Lung microvascular endothelial cell (primary cell): Measurements from ENCODE around the gene FHAD1. TPM values are rescaled to one million over a fixed set of nuclear protein-coding genes. Genes with fewer than 3 reads are reported as not detected.

ENCODE experiments used
- DNase-seq, 2 donors: peaks; one replicate each; pipeline versions ENCODE4 v3.0.0 to v3.0.0-alpha.2; 2010; ENCODE audit warnings: low read depth in 2 of 2
- total RNA-seq: library from RNA; depleted of rRNA; stranded (reverse); fragments of >200 nt; gene quantifications from 2 replicates; pipeline ENCODE4 v1.2.1, GENCODE V29; 2014

Gene FHAD1
- total RNA-seq, 1 donor from 2014 or later, result not detected

DNA sequence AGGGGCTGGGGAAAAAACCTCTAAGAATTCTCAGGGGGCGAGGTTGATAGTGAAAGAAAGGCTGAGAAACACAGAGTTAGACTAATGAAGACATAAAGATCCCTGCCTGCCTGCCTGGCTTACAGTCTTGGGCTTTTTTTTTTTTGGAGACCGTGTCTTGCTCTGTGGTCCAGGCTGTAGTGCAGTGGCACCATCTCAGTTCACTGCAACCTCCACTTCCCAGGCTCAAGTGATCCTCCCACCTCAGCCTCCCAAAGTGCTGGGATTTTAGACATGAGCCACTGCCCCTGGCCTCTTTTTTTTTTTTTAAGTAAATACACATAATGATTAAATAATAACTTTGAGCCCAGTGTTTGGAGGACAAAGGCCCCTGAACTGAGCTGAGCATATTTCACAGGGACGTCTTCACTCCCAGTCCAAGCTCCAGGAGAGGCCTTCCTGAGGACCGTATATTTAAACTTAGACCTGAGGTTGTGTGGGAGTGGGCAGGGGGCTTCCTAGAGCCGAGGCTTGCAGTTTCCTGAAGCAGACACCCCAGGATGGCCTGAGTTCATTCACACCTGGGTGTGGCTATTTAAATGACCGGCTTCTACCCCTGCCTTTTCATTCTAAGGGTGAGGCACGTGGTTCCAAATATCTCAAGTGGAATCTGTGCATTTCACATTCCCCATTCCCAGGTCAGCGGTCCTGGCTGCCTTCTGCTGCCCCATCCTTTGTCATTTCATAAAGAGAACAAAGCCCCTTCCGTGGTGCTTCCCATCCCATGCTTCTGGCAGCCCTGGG is 146.6 kb downstream of the FHAD1 start:
- no peak for DNase-seq

DNA sequence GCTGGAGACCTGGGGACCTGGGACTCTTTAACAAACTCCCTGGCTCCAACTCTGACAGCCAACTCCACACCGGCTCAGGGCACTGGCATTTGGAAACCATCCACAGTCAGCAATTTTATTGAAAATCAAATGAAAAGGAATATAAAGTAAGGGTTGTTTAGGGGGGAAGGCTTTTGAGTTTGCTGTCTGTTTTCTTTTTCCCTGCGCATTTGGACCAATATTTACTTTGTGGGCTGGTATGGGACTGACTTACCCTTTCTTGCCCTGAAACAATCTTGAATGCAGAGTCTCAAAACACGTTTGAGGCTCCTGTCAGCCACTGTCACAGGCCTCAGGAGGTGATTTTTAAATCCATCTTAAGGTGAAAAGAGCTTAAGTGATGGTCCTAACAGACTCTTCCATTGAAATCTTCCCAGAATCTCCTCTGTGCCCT is 147.3 kb downstream of the FHAD1 start:
- DNase-seq, result no peak

DNA sequence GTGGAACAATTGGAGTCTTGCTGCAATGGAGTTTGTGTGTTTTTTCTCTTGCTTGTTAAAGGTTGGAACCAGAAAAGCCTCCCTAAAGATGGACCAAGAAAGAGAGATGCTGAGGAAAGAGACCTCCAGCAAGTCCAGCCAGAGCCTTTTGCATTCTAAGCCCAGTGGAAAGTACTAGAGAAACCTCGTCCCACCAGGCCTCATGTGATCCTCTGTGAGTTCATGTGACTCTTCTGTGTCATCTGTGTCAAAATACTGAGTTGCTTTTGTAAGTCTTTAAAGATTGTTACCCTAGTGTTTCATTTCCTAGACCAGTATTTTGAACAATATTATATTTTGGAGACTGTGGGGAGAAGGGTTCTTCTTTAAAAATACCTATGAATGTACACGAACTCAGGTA is 150.2 kb downstream of the FHAD1 start:
- DNase-seq, result no peak

DNA sequence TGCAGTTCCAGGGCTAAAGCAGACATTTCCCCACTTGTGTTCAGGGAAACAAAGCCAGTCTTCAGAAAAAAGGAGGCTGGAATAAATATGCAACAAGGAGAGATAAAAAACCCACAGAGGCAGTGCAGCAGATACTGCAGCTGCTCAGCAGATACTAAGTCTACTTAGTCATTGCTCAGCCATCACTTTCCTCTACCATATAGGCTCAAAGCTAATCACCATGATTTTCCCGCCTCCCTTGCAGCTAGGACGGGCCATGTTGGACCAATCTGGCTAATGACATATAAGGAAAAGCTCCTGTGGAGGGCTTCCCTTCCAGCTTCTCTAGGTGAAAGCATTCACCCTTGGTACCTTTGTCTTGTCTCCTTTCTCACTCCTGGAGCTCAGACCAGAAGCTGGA is 152.7 kb downstream of the FHAD1 start:
- DNase-seq, result no peak

DNA sequence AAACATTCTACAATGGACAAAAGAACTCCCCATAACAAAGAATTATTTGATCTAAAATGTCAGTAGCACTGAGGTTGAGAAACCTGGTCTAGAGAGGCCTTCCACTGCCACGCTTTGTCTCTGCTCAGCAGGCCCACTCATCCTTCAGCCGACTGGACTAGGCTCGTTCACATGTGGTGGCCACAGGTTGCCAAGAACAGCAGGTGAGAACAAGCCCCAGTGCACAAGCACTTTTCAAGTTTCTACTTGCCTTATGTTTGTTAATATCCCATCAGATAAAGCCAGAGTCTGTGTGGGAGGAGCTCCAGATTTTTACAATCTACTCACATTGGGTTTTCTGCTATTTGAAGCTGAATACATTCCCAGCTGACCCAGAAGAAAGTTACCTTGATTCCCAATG is 153.6 kb downstream of the FHAD1 start:
- DNase-seq, result no peak

DNA sequence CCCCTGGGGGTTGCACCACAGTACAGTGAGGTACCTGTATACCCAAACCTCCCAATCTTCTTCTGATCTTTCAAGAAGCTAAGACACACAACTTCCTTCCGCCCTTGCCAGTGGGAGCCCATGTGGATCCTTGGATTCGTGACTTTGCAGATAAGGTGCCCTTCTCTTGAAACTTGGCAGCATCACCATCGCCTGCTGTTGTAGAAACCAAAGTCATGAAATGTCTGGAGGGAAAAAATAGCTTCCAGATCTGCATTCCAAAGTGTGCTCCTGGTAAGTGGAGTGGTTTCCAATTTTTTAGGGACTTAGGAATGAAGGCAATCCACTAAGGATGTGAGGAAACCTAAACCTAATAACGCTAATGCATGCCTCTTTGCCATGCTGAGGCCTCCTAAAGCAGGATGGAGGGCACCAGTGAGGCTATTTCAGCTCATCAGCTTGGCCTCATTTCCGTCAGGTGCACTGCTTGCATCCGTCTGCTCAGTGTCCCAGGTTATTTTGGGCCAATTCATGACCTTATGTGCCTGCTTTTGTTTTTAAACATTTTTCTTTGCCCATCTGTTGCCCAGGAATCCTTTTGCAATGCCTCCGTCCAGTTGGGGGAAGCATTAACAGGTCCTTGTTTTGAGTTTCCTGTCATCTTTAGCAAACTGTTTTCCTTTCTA is 154.5 kb downstream of the FHAD1 start:
- DNase-seq, result peak in 1 of 2 donors; percentile 55

DNA sequence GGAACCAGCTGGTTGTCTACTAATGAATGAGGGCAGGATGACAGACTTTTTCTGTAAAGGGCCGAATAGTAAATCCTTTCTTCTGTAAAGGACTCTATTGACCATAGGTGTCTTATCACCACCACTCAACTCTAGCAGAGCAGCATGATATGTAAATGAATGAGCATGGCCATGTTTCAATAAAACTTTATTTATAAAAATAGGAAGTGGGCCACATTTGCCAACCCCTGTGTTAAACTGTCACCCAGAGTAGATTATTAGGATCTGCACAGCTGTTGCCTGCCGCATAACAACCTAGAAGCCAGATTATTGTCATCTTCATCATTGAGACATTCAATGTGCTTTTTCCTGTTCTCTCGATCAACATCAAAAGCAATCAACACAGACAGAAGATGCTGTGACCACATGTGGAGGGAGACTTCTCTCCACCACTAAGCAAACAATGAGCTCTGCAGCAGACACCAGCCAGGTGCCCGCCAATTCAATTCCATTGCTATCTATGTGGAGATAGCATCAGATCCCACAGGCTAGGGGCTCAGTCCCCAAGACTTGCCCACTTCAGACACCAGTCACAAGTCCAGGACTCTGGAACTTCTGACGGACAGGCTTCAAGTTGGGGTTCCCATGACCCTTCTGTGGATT is 155.9 kb downstream of the FHAD1 start:
- DNase-seq, result no peak

DNA sequence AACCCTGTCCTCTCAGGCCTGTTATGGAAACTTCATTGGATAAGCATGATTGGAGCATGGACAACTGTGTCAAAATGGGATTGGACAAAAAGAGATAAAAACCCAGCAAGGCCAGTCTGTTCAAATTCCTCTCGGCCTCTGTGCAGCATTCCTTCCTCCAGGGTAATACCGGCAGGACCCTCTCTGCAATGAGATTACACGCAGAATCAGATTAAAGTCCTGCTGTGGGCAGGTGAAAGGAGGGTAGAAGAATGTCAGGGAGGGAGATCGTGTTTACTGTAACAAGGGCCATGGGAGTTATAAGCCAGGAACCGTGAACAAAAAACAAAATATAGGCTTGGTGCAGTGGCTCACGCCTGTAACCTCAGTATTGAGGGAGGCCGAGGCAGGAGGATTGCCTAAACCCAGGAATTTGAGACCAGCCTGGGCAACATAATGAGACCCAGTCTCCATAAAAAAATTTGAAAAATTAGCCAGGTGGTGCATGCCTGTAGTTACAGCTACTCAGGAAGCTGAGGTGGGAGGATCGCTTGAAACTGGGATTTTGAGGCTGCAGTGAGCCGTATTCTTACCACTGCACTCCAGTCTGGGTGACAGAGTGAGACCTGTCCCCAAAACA is 157.0 kb downstream of the FHAD1 start:
- DNase-seq, result no peak

DNA sequence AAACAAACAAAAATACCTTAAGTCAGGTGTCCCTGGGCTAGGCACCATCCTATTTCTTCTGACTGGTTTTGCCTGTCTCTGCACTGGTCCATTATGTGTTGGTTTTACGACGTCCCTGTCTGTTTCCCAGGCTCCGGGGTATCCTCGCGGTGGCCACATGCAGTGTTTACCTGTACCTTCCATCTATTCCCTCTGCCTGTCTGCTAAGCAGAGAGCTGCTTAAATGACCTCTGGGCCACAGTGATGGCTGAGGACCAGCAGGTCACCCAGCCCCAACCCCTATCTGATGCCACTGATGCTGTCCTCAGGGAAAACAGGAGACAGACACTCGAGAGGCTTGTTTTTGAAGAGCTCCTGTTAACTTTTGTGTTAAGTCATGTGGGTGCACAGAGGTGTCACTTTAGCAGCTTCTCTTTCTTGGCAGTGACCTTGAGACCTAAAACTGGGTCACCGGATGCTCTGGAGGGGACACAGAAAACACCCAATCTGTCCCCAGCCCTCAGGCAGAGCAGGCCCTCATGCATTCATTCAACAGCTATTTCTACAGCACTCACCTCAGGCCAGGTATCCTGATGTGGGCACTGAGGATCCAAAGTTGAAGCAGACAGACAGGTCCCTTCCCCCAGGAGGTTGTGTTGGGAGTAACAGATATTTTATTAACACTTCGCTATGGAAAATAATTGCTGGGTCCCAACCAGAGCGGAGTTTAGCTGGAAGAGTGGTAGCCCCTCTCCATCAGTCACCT is 158.3 kb downstream of the FHAD1 start:
- no peak for DNase-seq

DNA sequence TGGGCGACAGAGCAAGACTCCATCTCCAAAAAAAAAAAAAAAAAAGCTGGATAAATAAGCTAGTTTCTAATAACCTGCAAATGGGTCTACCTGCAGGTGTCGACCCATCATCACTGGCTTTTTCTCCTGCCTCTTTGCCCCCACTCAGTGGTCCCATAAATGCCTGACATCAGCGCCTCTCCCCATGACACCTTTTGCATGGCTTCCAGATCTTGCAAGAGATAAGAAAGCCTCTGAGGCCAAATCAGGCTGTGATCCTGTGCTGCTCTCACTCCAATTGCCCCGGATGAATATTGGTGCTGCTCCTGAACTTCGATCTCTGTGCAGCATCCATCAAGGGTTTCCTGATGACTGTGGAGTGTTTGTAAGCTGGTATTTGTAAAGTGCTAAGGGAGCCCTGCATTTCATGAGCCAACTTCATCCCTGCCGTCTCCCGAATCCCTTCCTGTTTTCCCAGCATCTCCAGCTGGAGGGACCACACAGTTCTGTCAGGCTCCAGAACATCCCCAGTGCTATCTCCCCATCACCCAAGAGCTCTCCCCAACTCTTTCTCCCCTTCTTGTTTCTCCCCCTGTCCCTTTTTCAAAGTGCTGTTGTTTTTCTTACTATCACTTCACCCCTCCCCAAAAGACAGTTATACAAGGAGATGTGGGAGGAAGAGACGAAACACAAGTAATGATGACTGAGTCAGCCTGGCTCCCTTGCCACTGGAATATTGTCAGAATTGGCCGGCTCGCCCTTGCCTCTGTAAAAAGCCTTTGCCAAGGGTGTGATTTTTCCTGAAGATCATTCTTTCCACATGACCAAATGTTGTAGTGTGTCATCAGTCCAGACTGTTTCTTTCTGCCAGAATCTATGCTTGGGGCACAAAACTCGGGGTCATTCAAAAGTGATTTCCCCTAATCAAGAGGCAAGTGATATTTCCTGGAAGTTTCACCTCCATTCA is 159.9 kb downstream of the FHAD1 start:
- DNase-seq, result peak; percentile 28 to 57

DNA sequence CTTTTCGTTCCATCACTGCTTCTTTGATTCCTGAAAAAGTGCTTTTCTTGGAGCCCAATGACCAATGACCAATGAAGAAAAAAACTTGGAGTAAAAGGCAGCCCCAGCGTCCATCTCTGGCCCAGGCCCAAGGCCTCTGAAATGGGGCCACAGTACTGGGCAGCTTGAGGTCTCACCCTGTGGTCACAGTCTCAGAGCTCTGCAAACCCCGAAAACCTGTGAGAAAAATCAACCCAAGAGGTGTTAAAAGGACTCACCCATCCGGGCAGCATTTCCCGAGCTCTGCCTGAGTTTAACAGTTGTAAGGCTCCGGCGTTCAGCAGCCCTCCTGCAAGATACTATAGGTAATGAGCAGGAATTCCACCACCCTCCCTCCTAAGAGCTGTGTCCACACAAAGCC is 160.6 kb downstream of the FHAD1 start:
- no peak for DNase-seq

DNA sequence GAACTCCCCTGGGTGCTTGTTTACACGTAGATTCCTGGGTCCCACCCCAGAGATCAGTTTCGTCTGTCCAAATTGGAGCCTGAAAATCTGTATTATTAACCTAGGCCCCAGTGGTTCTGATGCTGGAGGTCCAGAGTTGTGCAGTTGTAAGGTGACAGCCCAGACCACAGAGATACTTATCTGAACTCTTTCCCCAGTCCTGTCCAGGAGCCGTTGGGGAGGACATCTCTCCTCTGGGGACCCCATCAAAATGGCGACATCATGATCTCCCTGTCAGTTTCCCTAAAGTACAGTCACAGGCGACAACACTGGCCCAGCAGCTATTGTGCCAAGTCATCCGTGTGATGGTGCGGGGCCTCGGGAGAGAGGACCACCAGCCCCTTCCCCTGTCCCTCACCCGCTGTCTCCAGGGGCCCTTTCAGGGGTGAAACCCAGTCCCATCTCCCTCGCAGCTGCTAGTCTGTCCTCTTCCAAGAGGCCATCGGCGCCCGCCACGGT is 161.9 kb downstream of the FHAD1 start:
- DNase-seq, result no peak

DNA sequence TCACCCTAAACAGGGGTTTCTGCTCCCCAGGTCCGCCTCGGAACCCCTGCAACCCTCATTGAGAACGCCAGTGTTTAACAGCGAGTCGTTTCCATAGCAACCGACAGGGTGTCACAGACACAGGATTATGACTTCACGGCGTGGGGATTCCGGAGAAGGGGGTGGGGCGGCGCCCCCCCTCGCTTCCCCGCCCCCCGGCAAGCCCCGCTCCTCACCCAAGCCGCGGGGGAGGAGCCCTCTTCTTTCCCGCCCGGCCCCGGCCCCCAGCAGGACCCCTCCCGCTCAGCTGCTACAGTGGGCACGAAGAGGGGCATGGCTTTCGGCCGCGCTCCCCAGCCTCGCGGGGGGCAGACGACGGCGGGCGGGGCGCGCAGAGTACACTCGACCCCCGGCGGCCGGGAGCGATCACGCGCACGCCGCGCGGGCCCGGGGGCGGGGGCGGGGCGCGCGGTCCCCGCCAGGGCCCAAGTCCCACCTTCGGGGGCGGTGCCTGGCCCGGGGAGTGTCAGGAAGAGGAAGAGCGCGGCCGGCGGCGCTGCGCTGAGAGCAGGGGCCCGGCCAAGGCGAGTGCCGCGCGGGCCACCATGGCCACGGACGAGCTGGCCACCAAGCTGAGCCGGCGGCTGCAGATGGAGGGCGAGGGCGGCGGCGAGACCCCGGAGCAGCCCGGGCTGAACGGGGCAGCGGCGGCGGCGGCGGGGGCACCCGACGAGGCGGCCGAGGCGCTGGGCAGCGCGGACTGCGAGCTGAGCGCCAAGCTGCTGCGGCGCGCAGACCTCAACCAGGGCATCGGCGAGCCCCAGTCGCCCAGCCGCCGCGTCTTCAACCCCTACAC is 162.6 kb downstream of the FHAD1 start, which contains the start of gene EFHD2:
TSS of gene EFHD2 (plus strand) at position 501 of the 835 bp plus-strand sequence. CDS start at position 585, 84 bp downstream.
- DNase-seq, result peak; percentile 84 to 92

DNA sequence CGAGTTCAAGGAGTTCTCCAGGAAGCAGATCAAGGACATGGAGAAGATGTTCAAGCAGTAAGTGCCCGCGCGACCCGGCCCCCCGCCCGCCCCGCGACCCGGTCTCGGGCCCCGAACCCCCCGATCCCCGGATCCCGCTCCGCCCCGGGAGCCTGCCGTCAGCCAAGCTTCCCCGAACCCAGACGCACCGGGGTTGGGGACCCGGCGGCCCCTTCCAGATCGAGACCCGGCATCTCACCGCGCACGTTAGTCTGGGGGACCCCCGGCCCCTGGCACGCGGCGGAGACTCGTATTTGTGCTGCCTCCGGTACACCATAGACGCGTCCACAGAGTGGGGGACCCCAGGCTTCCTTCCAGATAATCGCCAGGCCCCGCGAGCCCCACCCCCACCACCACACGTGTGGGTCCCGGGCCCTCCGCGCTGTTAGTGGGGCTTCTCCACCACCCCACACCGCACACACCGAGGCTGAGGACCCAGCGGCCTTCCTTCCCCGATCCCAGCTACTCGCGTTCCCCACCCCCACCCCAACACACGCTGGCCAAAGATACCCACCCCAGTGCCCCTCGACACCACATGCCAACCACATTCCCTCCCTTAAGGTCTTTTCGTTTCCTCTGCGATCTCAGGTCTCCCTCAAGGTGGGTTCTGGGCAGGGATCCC is 163.3 kb downstream of the FHAD1 start:
- peak; percentile 17 to 22 for DNase-seq

DNA sequence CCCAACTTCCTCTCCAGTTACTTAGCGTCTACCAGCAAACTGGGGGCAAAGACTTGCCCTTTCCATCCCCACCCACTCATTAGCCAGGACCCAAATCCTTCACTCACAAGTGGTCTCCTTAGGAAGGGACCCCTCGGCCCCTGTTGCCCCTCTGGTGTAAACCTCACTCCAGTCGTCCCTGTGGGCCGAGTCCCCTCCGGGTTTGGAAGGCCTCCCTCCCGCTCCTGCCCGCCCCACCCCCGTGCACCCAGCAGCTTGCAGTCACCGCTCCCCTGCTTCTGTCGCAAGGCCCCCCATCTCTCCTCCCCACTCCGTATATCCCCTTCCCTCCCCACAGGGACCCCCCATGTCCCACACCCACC is 163.8 kb downstream of the FHAD1 start:
- DNase-seq, result no peak

DNA sequence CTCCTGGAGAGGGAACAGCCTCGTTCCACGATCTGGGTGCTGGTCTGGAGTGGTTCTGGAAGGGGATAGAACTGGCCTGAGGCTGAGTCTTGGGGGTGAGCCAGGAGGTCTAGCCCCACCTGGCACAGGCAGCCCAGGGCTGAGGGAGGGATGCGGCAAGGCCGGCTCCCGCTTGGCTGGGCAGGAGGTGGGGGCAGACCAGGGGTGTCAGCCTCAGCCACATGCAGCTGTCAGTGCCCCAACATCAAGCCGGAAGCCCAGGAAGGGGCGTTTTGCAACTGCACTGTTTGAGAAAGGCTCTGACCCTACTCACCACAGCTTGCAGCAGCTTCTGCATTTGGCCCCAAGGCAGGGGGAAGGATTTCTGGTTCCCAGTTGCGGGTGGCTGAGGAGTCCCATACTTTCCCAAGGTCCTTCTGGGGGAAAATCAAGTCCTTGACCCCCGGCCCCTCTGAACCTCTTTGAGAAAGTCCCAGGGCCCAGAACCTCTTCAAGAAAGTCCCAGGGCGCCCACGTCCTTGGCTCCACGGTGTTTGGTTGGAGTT is 164.6 kb downstream of the FHAD1 start:
- peak in 1 of 2 donors; percentile 28 for DNase-seq

DNA sequence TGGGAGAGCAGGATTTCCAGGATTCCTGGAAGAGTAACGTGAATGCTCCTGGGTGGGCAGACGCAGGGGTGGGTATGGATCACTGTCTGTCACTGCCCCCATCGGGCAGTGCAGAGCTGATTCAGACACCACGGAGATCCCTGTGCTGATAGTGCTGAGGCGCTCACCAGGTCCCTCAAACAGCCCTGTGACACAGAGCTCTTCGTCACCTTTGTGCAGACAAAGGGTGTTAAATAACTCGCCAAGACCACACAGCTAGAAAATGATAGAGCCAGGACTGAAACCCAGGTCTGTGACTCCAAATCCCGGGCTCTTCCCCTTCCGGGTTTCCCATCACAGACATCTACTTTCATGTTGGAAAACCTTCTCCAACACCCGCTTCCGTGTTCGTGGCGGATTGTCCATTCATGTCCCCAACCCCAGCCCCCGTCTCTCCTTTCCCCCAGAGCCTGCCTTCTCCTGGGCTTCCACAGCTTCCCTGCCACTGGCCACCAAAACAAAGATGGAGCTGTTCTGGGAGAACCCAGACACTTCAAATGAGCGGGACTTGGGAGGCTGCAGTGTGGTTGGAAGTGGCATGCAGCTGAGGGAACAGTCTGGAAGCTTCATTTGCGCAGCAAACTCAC is 165.3 kb downstream of the FHAD1 start:
- DNase-seq, result peak; percentile 43 to 45

DNA sequence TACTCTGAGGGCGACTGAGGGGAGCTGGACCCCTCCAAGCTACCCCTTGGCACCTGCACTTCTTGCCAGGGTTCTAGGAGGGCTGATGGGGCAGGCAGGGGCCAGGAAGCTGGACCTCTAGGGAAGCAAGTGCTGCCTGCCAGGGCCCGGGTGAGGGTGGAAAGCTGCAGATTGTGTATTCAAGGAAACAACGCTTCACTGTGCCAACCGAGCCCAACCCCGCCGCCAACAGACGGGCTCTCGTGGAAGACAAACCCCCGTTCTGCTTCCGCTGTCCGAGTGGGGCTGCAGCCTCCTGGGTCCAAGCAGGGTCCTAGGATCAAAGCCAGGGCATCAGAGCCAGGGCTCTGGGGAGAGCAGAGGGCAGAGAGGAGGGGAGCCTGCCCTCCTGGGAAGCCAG is 165.8 kb downstream of the FHAD1 start:
- peak; percentile 38 to 66 for DNase-seq
